Nephron progenitor cell (in vitro differentiated cells): ENCODE measurements around the gene GGNBP2.
A peak's percentile ranks its signal among the peaks of the same experiment; 100 is the strongest.
"Not testable (repeated sequence)": the region's sequence is repeated elsewhere in the genome, so short reads cannot be mapped to it uniquely, and the experiment has no call there.

Source experiments
- DNase-seq: peaks from one replicate; pipeline ENCODE4 v3.0.0; 2021
- H3K27ac Mint-ChIP-seq: 2 replicates; pipeline ENCODE4 v1.8.0; 2021; ENCODE audit warnings: mild to moderate bottlenecking, moderate library complexity, mixed read lengths
- H3K27me3 Mint-ChIP-seq: 2 replicates; pipeline ENCODE4 v1.8.0; 2021; ENCODE audit warnings: mild to moderate bottlenecking, low read depth, mixed read lengths; ENCODE audit not compliant: poor library complexity
- H3K36me3 Mint-ChIP-seq: 2 replicates; pipeline ENCODE4 v1.8.0; 2021; ENCODE audit warnings: low read depth, mixed read lengths
- H3K4me1 Mint-ChIP-seq: 2 replicates; pipeline ENCODE4 v1.8.0; 2021; ENCODE audit warnings: mixed read lengths
- H3K4me3 Mint-ChIP-seq: 2 replicates; pipeline ENCODE4 v1.8.0; 2021; ENCODE audit warnings: mild to moderate bottlenecking, moderate library complexity, mixed read lengths
- H3K9me3 Mint-ChIP-seq: 2 replicates; pipeline ENCODE4 v1.8.0; 2021; ENCODE audit warnings: mild to moderate bottlenecking, moderate library complexity, mixed read lengths
- TF ChIP-seq, protein P1 (sequence below): fragments of 200-600 bp; sonication (generic); IDR thresholded peaks from 2 replicates; pipeline ENCODE4 v1.5.0; 2021; ENCODE audit warnings: antibody characterized with exemption

GGNBP2 gene

DNA sequence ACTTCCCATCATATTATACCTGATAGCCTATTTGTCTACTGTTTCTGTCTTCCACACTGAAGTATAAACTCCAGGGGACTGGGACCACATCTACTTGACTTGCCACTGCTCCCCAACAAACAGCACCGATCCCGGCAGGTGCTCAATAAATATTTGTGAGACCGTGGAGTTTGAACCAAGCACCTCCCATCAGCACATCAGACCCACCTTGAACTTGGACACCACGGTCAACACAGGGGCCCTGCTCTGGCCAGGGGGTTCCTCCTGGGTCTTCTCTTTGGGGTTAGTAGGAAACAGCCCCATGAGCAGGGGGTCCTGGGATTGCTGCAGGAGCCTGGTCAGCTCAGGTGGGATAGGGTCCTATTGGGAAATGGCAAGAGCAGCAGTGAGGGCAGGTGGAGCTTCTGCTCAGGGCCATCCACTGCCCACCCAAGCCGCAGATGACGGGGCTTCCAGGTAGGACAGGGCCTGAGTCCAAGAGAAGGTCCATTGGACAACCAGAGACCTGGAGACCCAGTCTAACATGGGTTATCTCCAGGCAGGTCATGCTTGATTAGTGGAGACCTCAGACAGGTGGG is 38.4 kb upstream of the GGNBP2 start:
- peaks cover 51% of the 10 kb centered on the region for H3K36me3 Mint-ChIP-seq
- H3K4me3 Mint-ChIP-seq, result no peak overlapping the region
- peaks cover 5% of the 10 kb centered on the region for H3K27me3 Mint-ChIP-seq
- no peaks in the 10 kb centered on the region for H3K9me3 Mint-ChIP-seq
- no peak overlapping the region for H3K27ac Mint-ChIP-seq
- TF ChIP-seq, protein P1, sequence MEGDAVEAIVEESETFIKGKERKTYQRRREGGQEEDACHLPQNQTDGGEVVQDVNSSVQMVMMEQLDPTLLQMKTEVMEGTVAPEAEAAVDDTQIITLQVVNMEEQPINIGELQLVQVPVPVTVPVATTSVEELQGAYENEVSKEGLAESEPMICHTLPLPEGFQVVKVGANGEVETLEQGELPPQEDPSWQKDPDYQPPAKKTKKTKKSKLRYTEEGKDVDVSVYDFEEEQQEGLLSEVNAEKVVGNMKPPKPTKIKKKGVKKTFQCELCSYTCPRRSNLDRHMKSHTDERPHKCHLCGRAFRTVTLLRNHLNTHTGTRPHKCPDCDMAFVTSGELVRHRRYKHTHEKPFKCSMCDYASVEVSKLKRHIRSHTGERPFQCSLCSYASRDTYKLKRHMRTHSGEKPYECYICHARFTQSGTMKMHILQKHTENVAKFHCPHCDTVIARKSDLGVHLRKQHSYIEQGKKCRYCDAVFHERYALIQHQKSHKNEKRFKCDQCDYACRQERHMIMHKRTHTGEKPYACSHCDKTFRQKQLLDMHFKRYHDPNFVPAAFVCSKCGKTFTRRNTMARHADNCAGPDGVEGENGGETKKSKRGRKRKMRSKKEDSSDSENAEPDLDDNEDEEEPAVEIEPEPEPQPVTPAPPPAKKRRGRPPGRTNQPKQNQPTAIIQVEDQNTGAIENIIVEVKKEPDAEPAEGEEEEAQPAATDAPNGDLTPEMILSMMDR, result no peak
- H3K4me1 Mint-ChIP-seq, result peaks cover 6% of the 10 kb centered on the region
- no peak for DNase-seq

- Mint-ChIP-seq H3K9me3 (no peaks in the 10 kb centered on the region), H3K4me3 (no peak overlapping the region), H3K27ac (no peak overlapping the region), H3K36me3 (peaks cover 48% of the 10 kb centered on the region), H3K27me3 (peaks cover 5% of the 10 kb centered on the region), H3K4me1 (peaks cover 6% of the 10 kb centered on the region)
- TF ChIP-seq, protein P1, result no peak
- no peak for DNase-seq
These were observed 37.9 kb upstream of the GGNBP2 start for GRCh38 chr17:36506831-36507230.

- H3K4me1 Mint-ChIP-seq, result peaks cover 6% of the 10 kb centered on the region
- no peak for DNase-seq
These were observed 37.5 kb upstream of the GGNBP2 start for GRCh38 chr17:36507266-36507665.

DNA sequence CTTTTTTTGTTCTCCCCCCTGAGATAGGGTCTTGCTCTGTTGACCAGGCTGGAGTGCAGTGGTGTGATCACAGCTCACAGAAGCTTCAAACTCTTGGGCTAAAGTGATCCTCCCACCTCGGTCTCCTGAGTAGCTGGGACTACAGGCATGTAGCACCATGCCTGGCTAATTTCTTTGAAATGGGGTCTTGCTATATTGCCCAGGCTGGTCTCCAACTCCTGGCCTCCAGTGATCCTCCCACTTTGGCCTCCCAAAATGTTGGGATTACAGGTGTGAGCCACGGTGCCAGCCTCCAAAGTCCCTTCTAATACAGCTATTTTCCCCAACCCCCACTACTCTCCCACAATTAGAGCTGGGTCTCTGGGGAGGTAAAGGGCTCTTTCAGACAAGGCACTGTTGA is 36.3 kb upstream of the GGNBP2 start:
- H3K27me3 Mint-ChIP-seq, H3K4me3 Mint-ChIP-seq, DNase-seq, H3K9me3 Mint-ChIP-seq, H3K4me1 Mint-ChIP-seq: not testable (repeated sequence)
- peaks cover 32% of the 10 kb centered on the region for H3K36me3 Mint-ChIP-seq
- H3K27ac Mint-ChIP-seq, result peak overlapping the region; percentile 17

More at GRCh38 chr17:36507266-36507665, 37.5 kb upstream of the GGNBP2 start:
- Mint-ChIP-seq H3K27me3 (peaks cover 5% of the 10 kb centered on the region), H3K4me3 (no peak overlapping the region), H3K27ac (peak overlapping the region; percentile 25), H3K9me3 (no peaks in the 10 kb centered on the region), H3K36me3 (peaks cover 44% of the 10 kb centered on the region)
- TF ChIP-seq, protein P1, result no peak

DNA sequence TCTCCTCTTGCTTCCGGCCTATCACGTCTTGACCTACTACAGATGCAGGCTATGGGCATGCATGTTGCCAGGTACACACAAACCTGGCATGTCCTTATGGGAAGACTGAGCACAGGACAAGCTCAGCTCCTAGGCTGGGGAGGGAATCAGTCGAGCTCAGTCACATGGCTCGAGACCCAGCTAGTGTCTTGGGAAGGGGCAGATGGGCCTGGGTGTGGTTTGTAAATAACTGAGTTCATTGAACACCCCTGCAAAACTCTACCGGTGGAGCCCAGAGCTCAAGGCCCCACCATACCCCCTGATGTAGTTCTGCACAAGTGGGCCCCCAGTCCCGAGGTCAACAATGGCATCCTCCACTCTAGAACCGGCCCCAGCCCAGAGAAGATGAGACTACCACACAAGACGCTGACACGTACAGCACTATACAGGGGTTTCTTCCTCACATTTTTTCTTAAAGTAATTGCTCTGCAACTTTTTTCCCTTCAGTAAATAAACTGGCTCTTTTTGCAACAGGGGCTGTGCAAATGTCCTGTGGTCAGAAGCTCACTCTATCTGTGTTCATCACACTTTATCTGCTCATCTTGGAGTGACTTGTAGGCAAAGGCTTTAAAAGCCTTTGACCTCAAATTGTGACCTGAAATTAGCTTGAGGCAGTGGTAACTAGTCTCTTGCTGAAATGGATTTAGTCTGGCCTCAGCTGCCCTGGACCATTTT is 35.3 kb upstream of the GGNBP2 start:
- TF ChIP-seq, protein P1, result no peak
- Mint-ChIP-seq H3K4me1 (no peaks in the 10 kb centered on the region), H3K4me3 (no peak overlapping the region), H3K9me3 (no peaks in the 10 kb centered on the region), H3K27ac (no peak overlapping the region), H3K27me3 (peaks cover 2% of the 10 kb centered on the region), H3K36me3 (peaks cover 29% of the 10 kb centered on the region)
- no peak for DNase-seq

DNA sequence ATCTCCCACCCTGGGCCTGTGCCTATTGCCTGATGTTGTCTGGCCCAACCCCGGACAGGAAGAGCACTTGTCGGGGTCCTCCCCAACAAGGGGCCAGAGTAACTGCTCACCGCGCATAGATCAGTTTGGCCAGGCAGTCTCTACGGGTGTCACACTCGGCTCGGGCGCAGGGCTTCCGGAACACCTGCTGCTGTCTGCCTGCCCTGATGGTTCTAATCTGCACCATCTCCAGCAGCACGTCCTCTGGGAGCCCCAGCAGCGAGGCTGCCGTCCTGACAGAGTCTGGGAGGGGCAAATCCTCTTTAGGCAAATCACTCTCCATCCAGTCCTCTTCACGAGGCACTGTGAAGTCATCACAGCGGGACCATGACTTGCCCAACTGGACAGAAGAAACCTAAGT is 34.1 kb upstream of the GGNBP2 start:
- Mint-ChIP-seq H3K27me3 (peaks cover 5% of the 10 kb centered on the region), H3K4me1 (no peaks in the 10 kb centered on the region), H3K9me3 (no peaks in the 10 kb centered on the region), H3K4me3 (no peak overlapping the region), H3K27ac (no peak overlapping the region), H3K36me3 (peaks cover 28% of the 10 kb centered on the region)
- TF ChIP-seq, protein P1, result no peak
- no peak for DNase-seq
